Nephron (organoid): ENCODE data around the gene KRTAP6-1.

Source experiments
- H3K27ac Mint-ChIP-seq, 3 experiments: 2 replicates each; pipeline ENCODE4 v1.8.0; 2020; ENCODE audit warnings: mixed read lengths in 3 of 3, mild to moderate bottlenecking in 2 of 3, moderate library complexity in 1 of 3
- H3K27me3 Mint-ChIP-seq: 2 replicates; pipeline ENCODE4 v1.8.0; 2021; ENCODE audit warnings: low read depth, mild to moderate bottlenecking, moderate library complexity, mixed read lengths
- H3K36me3 Mint-ChIP-seq: 2 replicates; pipeline ENCODE4 v1.8.0; 2020; ENCODE audit warnings: low read depth, mixed read lengths
- H3K4me1 Mint-ChIP-seq: 2 replicates; pipeline ENCODE4 v1.8.0; 2020; ENCODE audit warnings: mixed read lengths
- H3K4me3 Mint-ChIP-seq, 3 experiments: 2 replicates each; pipeline ENCODE4 v1.8.0; 2020; ENCODE audit warnings: mild to moderate bottlenecking in 3 of 3, mixed read lengths in 3 of 3, moderate library complexity in 2 of 3
- H3K9me3 Mint-ChIP-seq: 2 replicates; pipeline ENCODE4 v1.8.0; 2020; ENCODE audit warnings: mixed read lengths
- TF ChIP-seq, protein P1 (sequence below), 3 experiments: fragments of 200-600 bp; sonication (generic); IDR thresholded peaks; one replicate each; pipeline ENCODE4 v1.5.0; 2021; ENCODE audit warnings: antibody characterized with exemption in 3 of 3; ENCODE audit not compliant: unreplicated experiment in 3 of 3

Gene KRTAP6-1, protein sequence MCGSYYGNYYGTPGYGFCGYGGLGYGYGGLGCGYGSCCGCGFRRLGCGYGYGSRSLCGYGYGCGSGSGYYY

DNA sequence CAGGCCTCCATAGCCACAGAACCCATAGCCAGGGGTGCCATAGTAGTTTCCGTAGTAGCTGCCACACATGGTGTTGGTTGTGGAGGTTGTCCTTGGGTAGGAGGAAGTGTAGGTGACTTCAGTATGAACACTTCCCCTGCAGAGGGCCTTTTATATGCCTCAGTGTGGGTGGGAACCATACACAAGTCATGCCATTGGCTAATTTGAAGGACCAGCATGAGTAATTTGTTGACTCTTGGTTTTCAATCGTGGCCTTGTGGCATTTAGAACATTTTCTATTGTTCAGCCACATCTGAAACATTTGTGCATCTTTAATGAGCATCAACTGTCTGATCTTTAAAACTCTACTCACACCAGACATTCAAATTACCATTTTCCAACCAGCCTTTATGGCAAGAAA is at the start of gene KRTAP6-1:
Gene KRTAP6-1, minus strand, starts transcription at position 95 of the 400 bp plus-strand sequence. Its CDS starts 26 bp downstream, at position 69.
- no peaks in the 10 kb centered on the region for H3K4me1 Mint-ChIP-seq
- peaks cover 3% of the 10 kb centered on the region for H3K9me3 Mint-ChIP-seq
- H3K27me3 Mint-ChIP-seq: no peaks in the 10 kb centered on the region
- H3K27ac Mint-ChIP-seq: no peak within 1 kb of the TSS
- no peaks in the 10 kb centered on the region for H3K36me3 Mint-ChIP-seq
- TF ChIP-seq, protein P1, sequence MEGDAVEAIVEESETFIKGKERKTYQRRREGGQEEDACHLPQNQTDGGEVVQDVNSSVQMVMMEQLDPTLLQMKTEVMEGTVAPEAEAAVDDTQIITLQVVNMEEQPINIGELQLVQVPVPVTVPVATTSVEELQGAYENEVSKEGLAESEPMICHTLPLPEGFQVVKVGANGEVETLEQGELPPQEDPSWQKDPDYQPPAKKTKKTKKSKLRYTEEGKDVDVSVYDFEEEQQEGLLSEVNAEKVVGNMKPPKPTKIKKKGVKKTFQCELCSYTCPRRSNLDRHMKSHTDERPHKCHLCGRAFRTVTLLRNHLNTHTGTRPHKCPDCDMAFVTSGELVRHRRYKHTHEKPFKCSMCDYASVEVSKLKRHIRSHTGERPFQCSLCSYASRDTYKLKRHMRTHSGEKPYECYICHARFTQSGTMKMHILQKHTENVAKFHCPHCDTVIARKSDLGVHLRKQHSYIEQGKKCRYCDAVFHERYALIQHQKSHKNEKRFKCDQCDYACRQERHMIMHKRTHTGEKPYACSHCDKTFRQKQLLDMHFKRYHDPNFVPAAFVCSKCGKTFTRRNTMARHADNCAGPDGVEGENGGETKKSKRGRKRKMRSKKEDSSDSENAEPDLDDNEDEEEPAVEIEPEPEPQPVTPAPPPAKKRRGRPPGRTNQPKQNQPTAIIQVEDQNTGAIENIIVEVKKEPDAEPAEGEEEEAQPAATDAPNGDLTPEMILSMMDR (IDR thresholded peaks at IDR 0.05; ENCODE audit: unreplicated experiment in 3 of 3): no peak
- no peak within 1 kb of the TSS for H3K4me3 Mint-ChIP-seq

DNA sequence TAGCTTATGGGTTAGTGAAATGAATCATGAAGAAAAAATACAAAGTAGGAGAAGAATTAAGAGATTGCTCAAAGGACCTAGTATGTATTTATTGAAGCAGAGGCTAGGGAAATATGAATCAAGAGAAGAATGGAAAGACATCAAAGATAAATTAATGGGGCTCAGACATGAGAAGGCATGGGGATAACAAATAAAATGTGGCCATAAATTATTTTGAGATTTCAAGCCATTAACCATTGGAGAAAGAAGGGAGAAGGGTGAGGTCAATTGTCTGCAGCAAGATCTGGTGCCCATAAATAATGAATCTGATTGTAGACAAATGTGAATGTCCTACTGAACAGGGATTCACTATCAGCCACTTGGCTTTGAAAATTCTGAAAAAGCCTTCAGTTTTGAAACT is 39.2 kb upstream of the KRTAP6-1 start:
- peaks cover 2% of the 10 kb centered on the region for H3K9me3 Mint-ChIP-seq
- TF ChIP-seq, protein P1 (IDR thresholded peaks at IDR 0.05; ENCODE audit: unreplicated experiment in 3 of 3): no peak
- H3K27me3 Mint-ChIP-seq: no peaks in the 10 kb centered on the region
- no peak overlapping the region for H3K27ac Mint-ChIP-seq
- no peak overlapping the region for H3K4me3 Mint-ChIP-seq
- no peaks in the 10 kb centered on the region for H3K36me3 Mint-ChIP-seq
- no peaks in the 10 kb centered on the region for H3K4me1 Mint-ChIP-seq

DNA sequence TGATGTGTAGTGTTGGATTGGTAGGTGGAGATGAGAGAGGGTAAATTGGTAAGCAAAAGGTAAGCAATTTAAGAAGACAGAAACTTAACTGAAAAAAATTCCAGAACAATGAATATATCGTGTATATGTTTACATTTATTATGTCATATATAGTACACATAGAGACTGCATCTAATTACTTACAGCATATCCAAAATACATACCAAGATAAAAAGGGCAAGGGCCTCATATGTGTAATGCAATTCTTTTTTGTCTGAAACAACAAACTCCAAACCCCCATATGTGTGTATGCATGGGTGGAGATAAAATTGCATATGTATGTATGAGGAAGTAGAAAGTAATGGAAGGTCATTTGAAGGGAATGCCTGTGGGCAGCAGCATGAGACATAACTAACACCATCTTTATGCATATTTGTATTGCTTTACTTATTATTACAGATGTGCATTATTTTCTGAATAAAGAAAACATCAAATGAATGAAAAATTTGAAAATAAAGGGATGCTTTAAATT is 33.2 kb upstream of the KRTAP6-1 start:
- H3K36me3 Mint-ChIP-seq: no peaks in the 10 kb centered on the region
- no peaks in the 10 kb centered on the region for H3K27me3 Mint-ChIP-seq
- H3K4me3 Mint-ChIP-seq: no peak overlapping the region
- H3K27ac Mint-ChIP-seq: no peak overlapping the region
- no peaks in the 10 kb centered on the region for H3K4me1 Mint-ChIP-seq
- H3K9me3 Mint-ChIP-seq: no peaks in the 10 kb centered on the region
- TF ChIP-seq, protein P1 (IDR thresholded peaks at IDR 0.05; ENCODE audit: unreplicated experiment in 3 of 3): no peak

DNA sequence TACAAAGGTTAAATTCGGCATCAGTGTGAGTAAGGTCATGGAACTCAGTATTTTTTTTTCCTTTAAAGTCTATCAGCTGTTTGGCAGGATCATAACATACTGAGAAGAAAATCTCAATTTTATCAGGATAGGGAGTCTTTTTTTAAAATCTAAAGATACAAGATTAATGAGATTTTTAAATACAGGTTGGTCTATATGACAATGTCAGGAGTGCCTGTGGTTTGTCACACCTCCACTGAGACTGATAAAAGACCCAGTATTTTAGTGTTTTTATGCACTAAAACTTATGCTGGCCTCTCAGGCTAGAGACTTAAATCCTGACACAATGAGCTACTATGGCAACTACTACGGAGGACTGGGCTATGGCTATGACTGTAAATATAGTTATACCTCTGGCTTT is 28.8 kb upstream of the KRTAP6-1 start, which contains the start of gene KRTAP20-3:
Gene KRTAP20-3, plus strand, starts transcription at position 301 of the 400 bp plus-strand sequence.
- TF ChIP-seq, protein P1 (IDR thresholded peaks at IDR 0.05; ENCODE audit: unreplicated experiment in 3 of 3): no peak
- Mint-ChIP-seq H3K4me1 (no peaks in the 10 kb centered on the region), H3K4me3 (no peak within 1 kb of the TSS), H3K27ac (no peak within 1 kb of the TSS), H3K36me3 (no peaks in the 10 kb centered on the region), H3K9me3 (no peaks in the 10 kb centered on the region), H3K27me3 (no peaks in the 10 kb centered on the region)

DNA sequence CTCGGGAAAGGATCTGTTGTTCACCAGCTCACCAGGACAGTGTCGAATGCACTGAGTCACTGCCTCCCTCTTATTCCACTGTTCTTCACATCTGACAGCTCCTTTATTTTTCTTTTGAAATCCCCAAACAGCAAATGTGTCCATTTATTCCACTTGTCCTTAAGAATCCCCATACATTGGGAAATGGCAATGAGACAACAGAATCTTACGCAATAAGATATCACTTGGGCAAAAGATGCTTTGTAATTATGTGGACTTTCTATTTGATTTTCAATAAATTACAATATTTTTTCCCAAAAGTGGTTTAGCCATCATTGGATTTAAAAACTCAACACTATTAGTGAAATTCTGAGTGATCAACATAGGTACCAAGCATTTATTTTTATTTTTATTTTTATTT is 25.0 kb upstream of the KRTAP6-1 start:
- Mint-ChIP-seq H3K4me1 (no peaks in the 10 kb centered on the region), H3K36me3 (no peaks in the 10 kb centered on the region), H3K27me3 (no peaks in the 10 kb centered on the region), H3K27ac (no peak overlapping the region), H3K9me3 (no peaks in the 10 kb centered on the region), H3K4me3 (no peak overlapping the region)
- TF ChIP-seq, protein P1 (IDR thresholded peaks at IDR 0.05; ENCODE audit: unreplicated experiment in 3 of 3): no peak

DNA sequence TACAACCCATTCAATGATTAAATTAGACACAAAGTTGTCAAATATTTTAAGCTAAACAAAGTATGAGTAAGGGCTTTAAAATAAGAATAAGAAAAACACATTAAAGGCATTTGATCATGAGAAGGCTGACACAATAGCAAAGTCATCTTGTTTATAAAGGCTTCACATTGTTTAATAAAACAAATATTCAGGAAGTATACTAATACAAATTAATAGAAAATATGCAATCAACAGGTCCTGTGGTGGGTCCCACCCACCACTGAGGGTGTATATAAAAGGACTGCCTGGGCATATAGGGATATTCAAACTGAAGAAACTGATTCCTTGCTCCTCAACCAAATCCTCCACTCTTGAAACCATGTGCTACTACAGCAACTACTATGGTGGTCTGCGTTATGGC is 21.2 kb upstream of the KRTAP6-1 start, which contains the start of gene KRTAP20-2:
Gene KRTAP20-2, plus strand, starts transcription at position 301 of the 400 bp plus-strand sequence. Its CDS starts 58 bp downstream, at position 359.
- Mint-ChIP-seq H3K4me3 (no peak within 1 kb of the TSS), H3K9me3 (no peaks in the 10 kb centered on the region)

More for the DNA sequence above, 21.2 kb upstream of the KRTAP6-1 start, which contains the start of gene KRTAP20-2:
- no peak within 1 kb of the TSS for H3K27ac Mint-ChIP-seq
- H3K27me3 Mint-ChIP-seq: no peaks in the 10 kb centered on the region
- TF ChIP-seq, protein P1 (IDR thresholded peaks at IDR 0.05; ENCODE audit: unreplicated experiment in 3 of 3): no peak
- H3K4me1 Mint-ChIP-seq: no peaks in the 10 kb centered on the region
- H3K36me3 Mint-ChIP-seq: no peaks in the 10 kb centered on the region
